HEK293T (cell line): ENCODE results near the gene CARMIL3.

Experiments used
- ARNT ChIP-seq: fragments of 450-650 bp; IDR thresholded peaks from 2 replicates; pipeline ENCODE4 v1.6.1; 2017; ENCODE audit warnings: mild to moderate bottlenecking
- BHLHE40 ChIP-seq: fragments of 450-650 bp; IDR thresholded peaks from 2 replicates; pipeline ENCODE4 v1.6.1; 2016; ENCODE audit warnings: mild to moderate bottlenecking, moderate library complexity, borderline replicate concordance
- CTBP1 ChIP-seq: fragments of 450-650 bp; IDR thresholded peaks from 2 replicates; pipeline ENCODE4 v1.6.1; 2016; ENCODE audit warnings: borderline replicate concordance
- ELF4 ChIP-seq: fragments of 450-650 bp; IDR thresholded peaks from 2 replicates; pipeline ENCODE4 v1.6.1; 2017; ENCODE audit warnings: antibody characterized with exemption
- FOXA1 ChIP-seq: fragments of 450-650 bp; IDR thresholded peaks from 2 replicates; pipeline ENCODE4 v1.6.1; 2016; ENCODE audit warnings: mild to moderate bottlenecking
- FOXK2 ChIP-seq: fragments of 450-650 bp; IDR thresholded peaks from 2 replicates; pipeline ENCODE4 v1.6.1; 2016; ENCODE audit warnings: mild to moderate bottlenecking
- FOXM1 ChIP-seq: fragments of 450-650 bp; IDR thresholded peaks from 2 replicates; pipeline ENCODE4 v1.6.1; 2017; ENCODE audit warnings: mild to moderate bottlenecking, borderline replicate concordance
- HDGF ChIP-seq: fragments of 450-650 bp; IDR thresholded peaks from 2 replicates; pipeline ENCODE4 v1.6.1; 2017; ENCODE audit warnings: antibody characterized with exemption, borderline replicate concordance
- LEF1 ChIP-seq: fragments of 450-650 bp; IDR thresholded peaks from 2 replicates; pipeline ENCODE4 v1.6.1; 2017; ENCODE audit warnings: mild to moderate bottlenecking, borderline replicate concordance
- PKNOX1 ChIP-seq: fragments of 450-650 bp; IDR thresholded peaks from 2 replicates; pipeline ENCODE4 v1.6.1; 2016
- SP1 ChIP-seq: fragments of 450-650 bp; IDR thresholded peaks from 2 replicates; pipeline ENCODE4 v1.6.1; 2017
- SUZ12 ChIP-seq: fragments of 450-650 bp; IDR thresholded peaks from 2 replicates; pipeline ENCODE4 v1.6.1; 2016; ENCODE audit warnings: mild to moderate bottlenecking
- ZNF384 ChIP-seq: fragments of 450-650 bp; IDR thresholded peaks from 2 replicates; pipeline ENCODE4 v1.6.1; 2016

GRCh38 chr14:24085215-24085614 is 33.4 kb downstream of the CARMIL3 start:
- TF ChIP-seq LEF1: no peak
- no peak for TF ChIP-seq SUZ12
- TF ChIP-seq FOXK2: no peak
- no peak for TF ChIP-seq ARNT
- no peak for TF ChIP-seq PKNOX1
- TF ChIP-seq SP1: no peak
- no peak for TF ChIP-seq BHLHE40
- TF ChIP-seq ZNF384: no peak
- TF ChIP-seq FOXA1: no peak
- no peak for TF ChIP-seq FOXM1
- TF ChIP-seq ELF4: no peak
- no peak for TF ChIP-seq HDGF
- no peak for TF ChIP-seq CTBP1
